ENCODE results near the gene MPND.
A peak's percentile ranks its signal among the peaks of the same experiment; 100 is the strongest.

The MPND gene, protein sequence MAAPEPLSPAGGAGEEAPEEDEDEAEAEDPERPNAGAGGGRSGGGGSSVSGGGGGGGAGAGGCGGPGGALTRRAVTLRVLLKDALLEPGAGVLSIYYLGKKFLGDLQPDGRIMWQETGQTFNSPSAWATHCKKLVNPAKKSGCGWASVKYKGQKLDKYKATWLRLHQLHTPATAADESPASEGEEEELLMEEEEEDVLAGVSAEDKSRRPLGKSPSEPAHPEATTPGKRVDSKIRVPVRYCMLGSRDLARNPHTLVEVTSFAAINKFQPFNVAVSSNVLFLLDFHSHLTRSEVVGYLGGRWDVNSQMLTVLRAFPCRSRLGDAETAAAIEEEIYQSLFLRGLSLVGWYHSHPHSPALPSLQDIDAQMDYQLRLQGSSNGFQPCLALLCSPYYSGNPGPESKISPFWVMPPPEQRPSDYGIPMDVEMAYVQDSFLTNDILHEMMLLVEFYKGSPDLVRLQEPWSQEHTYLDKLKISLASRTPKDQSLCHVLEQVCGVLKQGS

DNA sequence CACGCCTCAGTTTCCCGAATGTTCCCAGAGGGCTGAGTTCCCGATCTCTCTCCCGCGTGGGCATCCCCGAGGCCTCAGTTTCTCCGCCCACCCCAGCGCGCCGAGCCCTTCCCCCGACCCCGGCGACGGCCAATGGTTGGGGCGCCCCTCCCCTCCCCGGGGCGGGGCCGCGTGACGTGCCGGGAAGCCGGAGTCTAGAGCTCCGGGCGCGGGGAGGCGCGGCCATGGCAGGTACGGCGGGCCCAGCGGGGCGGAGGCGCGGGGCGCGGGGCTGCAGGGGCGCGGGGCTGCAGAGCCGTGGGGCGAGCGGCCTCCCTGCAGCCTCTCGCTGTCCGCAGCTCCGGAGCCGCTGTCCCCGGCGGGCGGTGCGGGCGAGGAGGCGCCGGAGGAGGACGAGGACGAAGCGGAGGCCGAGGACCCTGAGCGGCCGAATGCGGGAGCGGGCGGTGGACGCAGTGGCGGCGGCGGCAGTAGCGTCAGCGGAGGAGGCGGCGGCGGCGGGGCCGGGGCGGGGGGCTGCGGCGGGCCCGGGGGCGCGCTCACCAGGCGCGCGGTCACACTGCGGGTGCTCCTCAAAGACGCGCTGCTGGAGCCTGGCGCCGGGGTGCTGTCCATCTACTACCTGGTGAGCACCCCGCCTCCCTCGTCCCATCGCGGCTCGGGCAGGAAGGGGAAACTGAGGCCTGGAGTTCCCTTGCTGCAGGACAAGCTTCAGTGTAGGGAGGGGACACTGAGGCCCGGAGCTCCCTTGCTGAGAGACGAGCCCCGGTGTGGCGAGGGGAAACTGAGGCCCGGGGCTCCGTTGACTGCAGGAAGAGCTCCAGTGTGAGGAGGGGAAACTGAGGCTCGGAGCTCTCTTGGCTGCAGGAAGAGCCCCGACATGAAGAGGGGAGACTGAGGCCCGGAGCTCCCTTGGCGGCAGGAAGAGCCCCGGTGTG, at the start of gene MPND:
Gene MPND (plus strand): TSS at position 193 of the 938 bp plus-strand sequence. CDS start 32 bp downstream, at position 225.
- Histone ChIP-seq H3K27ac (ENCODE audit: low read length) (peak within 1 kb of the TSS; percentile 93), H3K9me3 (ENCODE audit: control insufficient read depth in 2 of 2, low read length in 2 of 2) (no peaks in the 10 kb centered on the region), H3K36me3 (ENCODE audit: control insufficient read depth in 2 of 2, insufficient read depth in 2 of 2, low read length in 2 of 2) (peaks cover 0 to 2% of the 10 kb centered on the region in 2 donors), H3K27me3 (ENCODE audit: control insufficient read depth in 1 of 2, insufficient read depth in 2 of 2, low read length in 2 of 2) (no peaks in the 10 kb centered on the region), H3K4me1 (ENCODE audit: control insufficient read depth, insufficient read depth, low read length) (peaks cover 18% of the 10 kb centered on the region), H3K9ac (ENCODE audit: low read length in 2 of 2) (peak within 1 kb of the TSS; percentile 81 to 92), H3K4me3 (ENCODE audit: low read length in 2 of 2) (peak within 1 kb of the TSS; percentile 89 to 97)

- peaks cover 7 to 19% of the 10 kb centered on the region in 2 donors for H3K27me3 ChIP-seq (ENCODE audit: control insufficient read depth in 1 of 2, insufficient read depth in 2 of 2, low read length in 2 of 2)
- H3K4me1 ChIP-seq (ENCODE audit: control insufficient read depth, insufficient read depth, low read length), result no peaks in the 10 kb centered on the region
- no peaks in the 10 kb centered on the region for H3K9me3 ChIP-seq (ENCODE audit: control insufficient read depth in 2 of 2, low read length in 2 of 2)
- no peak overlapping the region for H3K27ac ChIP-seq (ENCODE audit: low read length)
- no peaks in the 10 kb centered on the region for H3K36me3 ChIP-seq (ENCODE audit: control insufficient read depth in 2 of 2, insufficient read depth in 2 of 2, low read length in 2 of 2)
- H3K4me3 ChIP-seq (ENCODE audit: low read length in 2 of 2), result no peak overlapping the region
- H3K9ac ChIP-seq (ENCODE audit: low read length in 2 of 2), result no peak overlapping the region
Measured at GRCh38 chr19:4294389-4294788, 49.0 kb upstream of the MPND start.

DNA sequence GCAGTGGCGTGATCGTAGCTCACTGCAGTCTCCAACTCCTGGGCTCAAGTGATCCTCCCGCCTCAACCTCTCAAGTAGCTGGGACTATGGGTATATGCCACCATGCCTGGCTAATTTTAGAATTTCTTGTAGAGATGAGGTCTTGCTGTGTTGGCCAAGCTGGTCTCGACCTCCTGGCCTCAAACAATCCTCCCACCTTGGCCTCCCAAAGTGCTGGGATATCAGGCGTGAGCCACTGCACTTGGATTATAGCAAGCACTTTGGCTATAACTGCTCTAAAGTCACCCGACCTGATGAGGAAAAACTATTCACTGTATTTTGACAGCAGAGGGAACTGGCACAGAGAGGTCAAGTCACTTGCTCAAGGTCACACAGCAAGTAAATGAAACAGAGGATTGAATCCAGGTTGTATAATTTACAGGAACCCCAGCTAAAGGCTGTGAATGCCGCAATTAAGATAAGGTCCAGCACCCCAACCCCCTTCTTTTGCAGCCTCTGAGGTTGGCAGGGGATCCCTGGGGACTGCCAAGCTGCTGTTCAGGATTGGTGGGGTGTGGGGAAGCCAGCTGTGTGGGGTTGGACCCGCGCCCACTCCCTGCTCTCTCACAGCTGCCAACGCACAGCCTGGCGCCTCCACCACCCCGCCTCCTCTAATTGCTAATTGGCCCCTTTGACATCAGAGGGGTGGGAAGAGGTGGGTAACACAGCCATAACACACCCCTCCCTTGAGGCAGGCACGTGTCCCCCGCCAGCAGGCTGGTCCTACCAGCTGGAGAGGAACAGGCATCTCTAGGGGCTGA, 47.2 kb upstream of the MPND start:
- no peaks in the 10 kb centered on the region for H3K4me1 ChIP-seq (ENCODE audit: control insufficient read depth, insufficient read depth, low read length)
- peaks cover 7 to 16% of the 10 kb centered on the region in 2 donors for H3K27me3 ChIP-seq (ENCODE audit: control insufficient read depth in 1 of 2, insufficient read depth in 2 of 2, low read length in 2 of 2)
- H3K36me3 ChIP-seq (ENCODE audit: control insufficient read depth in 2 of 2, insufficient read depth in 2 of 2, low read length in 2 of 2), result no peaks in the 10 kb centered on the region

GRCh38 chr19:4297901-4298809, 45.2 kb upstream of the MPND start:
- peaks cover 7 to 14% of the 10 kb centered on the region in 2 donors for H3K27me3 ChIP-seq (ENCODE audit: control insufficient read depth in 1 of 2, insufficient read depth in 2 of 2, low read length in 2 of 2)
- H3K36me3 ChIP-seq (ENCODE audit: control insufficient read depth in 2 of 2, insufficient read depth in 2 of 2, low read length in 2 of 2), result no peaks in the 10 kb centered on the region
- H3K4me3 ChIP-seq (ENCODE audit: low read length in 2 of 2), result no peak overlapping the region
- no peaks in the 10 kb centered on the region for H3K4me1 ChIP-seq (ENCODE audit: control insufficient read depth, insufficient read depth, low read length)
- no peak overlapping the region for H3K9ac ChIP-seq (ENCODE audit: low read length in 2 of 2)
- H3K27ac ChIP-seq (ENCODE audit: low read length), result no peak overlapping the region
- no peaks in the 10 kb centered on the region for H3K9me3 ChIP-seq (ENCODE audit: control insufficient read depth in 2 of 2, low read length in 2 of 2)

More for the DNA sequence above, 47.2 kb upstream of the MPND start:
- H3K9ac ChIP-seq (ENCODE audit: low read length in 2 of 2), result no peak overlapping the region
- no peak overlapping the region for H3K4me3 ChIP-seq (ENCODE audit: low read length in 2 of 2)
- H3K27ac ChIP-seq (ENCODE audit: low read length), result no peak overlapping the region
- no peaks in the 10 kb centered on the region for H3K9me3 ChIP-seq (ENCODE audit: control insufficient read depth in 2 of 2, low read length in 2 of 2)

- H3K27me3 ChIP-seq (ENCODE audit: control insufficient read depth in 1 of 2, insufficient read depth in 2 of 2, low read length in 2 of 2), result peaks cover 10 to 17% of the 10 kb centered on the region in 2 donors
Measured at GRCh38 chr19:4298810-4299550, 44.4 kb upstream of the MPND start.

GRCh38 chr19:4300589-4300988, 42.8 kb upstream of the MPND start:
- Histone ChIP-seq H3K9ac (ENCODE audit: low read length in 2 of 2) (no peak overlapping the region), H3K4me3 (ENCODE audit: low read length in 2 of 2) (no peak overlapping the region), H3K27me3 (ENCODE audit: control insufficient read depth in 1 of 2, insufficient read depth in 2 of 2, low read length in 2 of 2) (peaks cover 19 to 22% of the 10 kb centered on the region in 2 donors), H3K4me1 (ENCODE audit: control insufficient read depth, insufficient read depth, low read length) (no peaks in the 10 kb centered on the region), H3K36me3 (ENCODE audit: control insufficient read depth in 2 of 2, insufficient read depth in 2 of 2, low read length in 2 of 2) (no peaks in the 10 kb centered on the region), H3K9me3 (ENCODE audit: control insufficient read depth in 2 of 2, low read length in 2 of 2) (no peaks in the 10 kb centered on the region), H3K27ac (ENCODE audit: low read length) (no peak overlapping the region)

More at GRCh38 chr19:4298810-4299550, 44.4 kb upstream of the MPND start:
- Histone ChIP-seq H3K27ac (ENCODE audit: low read length) (no peak overlapping the region), H3K9ac (ENCODE audit: low read length in 2 of 2) (no peak overlapping the region), H3K9me3 (ENCODE audit: control insufficient read depth in 2 of 2, low read length in 2 of 2) (no peaks in the 10 kb centered on the region), H3K4me3 (ENCODE audit: low read length in 2 of 2) (no peak overlapping the region), H3K4me1 (ENCODE audit: control insufficient read depth, insufficient read depth, low read length) (no peaks in the 10 kb centered on the region), H3K36me3 (ENCODE audit: control insufficient read depth in 2 of 2, insufficient read depth in 2 of 2, low read length in 2 of 2) (no peaks in the 10 kb centered on the region)

DNA sequence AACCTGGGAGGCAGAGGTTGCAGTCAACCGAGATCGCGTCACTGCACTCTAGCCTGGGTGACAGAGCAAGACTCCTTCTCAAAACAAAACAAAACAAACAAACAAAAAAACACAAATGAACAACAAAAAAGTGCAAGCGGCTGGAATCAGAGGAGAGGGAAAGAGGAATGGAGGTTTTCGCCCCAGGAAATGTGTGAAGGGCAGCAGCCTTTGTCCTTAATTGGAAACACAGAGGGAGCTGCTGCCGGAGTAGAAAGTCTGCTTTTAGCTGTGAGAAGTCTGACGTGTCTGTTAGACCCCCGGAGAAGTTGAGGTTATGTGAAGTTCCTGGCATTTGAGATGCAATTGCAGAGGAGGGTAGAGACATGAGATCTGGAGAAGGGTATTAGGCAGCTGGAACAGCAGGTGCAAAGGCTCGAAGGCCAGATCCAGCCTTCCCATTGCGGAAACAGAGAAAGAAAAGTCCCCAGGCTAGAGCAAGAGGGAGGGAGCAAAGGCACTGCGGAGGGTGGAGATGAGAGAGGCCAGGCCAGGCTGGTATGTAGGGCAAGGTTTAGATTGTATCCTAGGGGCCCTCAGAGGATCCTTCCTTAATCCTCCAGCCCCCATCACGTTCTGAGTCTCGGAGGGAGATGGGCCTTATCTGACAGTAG, 41.6 kb upstream of the MPND start:
- no peaks in the 10 kb centered on the region for H3K4me1 ChIP-seq (ENCODE audit: control insufficient read depth, insufficient read depth, low read length)
- H3K4me3 ChIP-seq (ENCODE audit: low read length in 2 of 2), result no peak overlapping the region
- H3K27me3 ChIP-seq (ENCODE audit: control insufficient read depth in 1 of 2, insufficient read depth in 2 of 2, low read length in 2 of 2), result peaks cover 15% of the 10 kb centered on the region in 2 donors
- H3K27ac ChIP-seq (ENCODE audit: low read length), result no peak overlapping the region
- no peaks in the 10 kb centered on the region for H3K9me3 ChIP-seq (ENCODE audit: control insufficient read depth in 2 of 2, low read length in 2 of 2)
- H3K36me3 ChIP-seq (ENCODE audit: control insufficient read depth in 2 of 2, insufficient read depth in 2 of 2, low read length in 2 of 2), result no peaks in the 10 kb centered on the region
- no peak overlapping the region for H3K9ac ChIP-seq (ENCODE audit: low read length in 2 of 2)

GRCh38 chr19:4302243-4302640, 41.1 kb upstream of the MPND start, which contains the start of gene TMIGD2:
Gene TMIGD2, minus strand, starts transcription at chr19:4302389. Its CDS starts 4 bp downstream, at chr19:4302385.
- Histone ChIP-seq H3K9me3 (ENCODE audit: control insufficient read depth in 2 of 2, low read length in 2 of 2) (no peaks in the 10 kb centered on the region), H3K9ac (ENCODE audit: low read length in 2 of 2) (no peak within 1 kb of the TSS), H3K27me3 (ENCODE audit: control insufficient read depth in 1 of 2, insufficient read depth in 2 of 2, low read length in 2 of 2) (peaks cover 14 to 15% of the 10 kb centered on the region in 2 donors), H3K36me3 (ENCODE audit: control insufficient read depth in 2 of 2, insufficient read depth in 2 of 2, low read length in 2 of 2) (no peaks in the 10 kb centered on the region), H3K4me3 (ENCODE audit: low read length in 2 of 2) (no peak within 1 kb of the TSS), H3K4me1 (ENCODE audit: control insufficient read depth, insufficient read depth, low read length) (no peaks in the 10 kb centered on the region), H3K27ac (ENCODE audit: low read length) (no peak within 1 kb of the TSS)
